ENCODE measurements around the gene SERPINA1. TPM values are rescaled to one million over a fixed set of nuclear protein-coding genes. Genes with fewer than 3 reads are reported as not detected.

SERPINA1 gene
- total RNA-seq, 1 experiment from 2014 or later, result not detected

DNA sequence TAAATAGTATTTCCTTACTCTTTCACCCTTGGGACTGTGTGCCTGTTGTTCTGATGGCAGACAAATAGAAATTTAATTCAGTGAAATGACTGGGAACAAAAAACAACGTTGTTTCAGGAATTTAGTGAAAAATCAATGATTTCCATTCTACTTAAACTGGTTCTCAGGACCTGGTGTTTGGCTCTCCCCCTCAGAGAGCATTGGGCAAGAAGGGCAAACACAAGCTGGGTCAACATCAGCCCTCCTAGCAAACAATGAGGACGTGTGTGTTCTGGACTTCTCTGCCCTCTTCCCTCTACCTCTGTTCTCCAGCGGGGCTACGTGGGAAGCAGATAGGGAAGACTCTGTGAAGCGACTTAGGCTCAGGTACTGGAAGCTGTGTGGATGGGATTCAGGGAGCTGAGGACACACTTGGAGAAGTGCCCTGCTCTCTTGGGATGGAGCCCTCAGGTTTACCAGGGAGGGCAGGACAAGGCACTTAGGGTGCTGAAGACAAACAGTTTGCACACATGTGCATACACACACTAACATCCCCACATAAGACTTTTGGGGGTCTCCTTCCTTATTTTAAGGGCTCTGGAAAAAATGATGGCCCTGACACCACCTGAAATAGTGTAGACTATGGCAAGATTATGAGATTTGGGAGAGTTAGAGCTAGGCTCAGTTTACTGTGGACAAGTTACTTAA is 7.6 kb upstream of the SERPINA1 start:
- Histone ChIP-seq H2AFZ (ENCODE audit: low read length) (no peak overlapping the region), H3K9me3 (ENCODE audit: control insufficient read depth, low read depth, low read length) (no peaks in the 10 kb centered on the region), H2BK20ac (ENCODE audit: low read depth, low read length, poor library complexity, severe bottlenecking) (no peak overlapping the region), H3K79me2 (ENCODE audit: insufficient read depth, low read length) (no peaks in the 10 kb centered on the region), H2BK12ac (ENCODE audit: insufficient read length, low read depth, low read length) (no peak overlapping the region), H4K8ac (replicated peaks; ENCODE audit: insufficient read length, low read depth, low read length) (no peak overlapping the region), H3K56ac (ENCODE audit: insufficient read length, low read depth, low read length) (no peak overlapping the region), H3K4ac (ENCODE audit: low read depth, low read length) (no peak overlapping the region), H2BK120ac (ENCODE audit: low read depth, low read length, poor library complexity, severe bottlenecking) (no peak overlapping the region), H3T11ph (ENCODE audit: low read length) (no peak overlapping the region), H3K23ac (ENCODE audit: insufficient read length, low read depth, low read length) (no peak overlapping the region), H3K9ac (ENCODE audit: extremely low read depth, insufficient read length, low read length) (no peak overlapping the region), H3K23me2 (ENCODE audit: insufficient read length, low read depth, low read length, poor library complexity, severe bottlenecking) (no peaks in the 10 kb centered on the region), H2AK5ac (ENCODE audit: insufficient read length, low read length) (no peak overlapping the region), H4K91ac (ENCODE audit: insufficient read length, low read depth, low read length) (no peak overlapping the region), H2BK15ac (ENCODE audit: low read depth, low read length) (no peak overlapping the region), H3K27ac (ENCODE audit: insufficient read length, low read depth, low read length) (no peak overlapping the region), H4K5ac (ENCODE audit: insufficient read length, low read depth, low read length) (no peak overlapping the region), H3K4me1 (ENCODE audit: insufficient read depth, low read length) (peaks cover 14% of the 10 kb centered on the region), H3K18ac (ENCODE audit: insufficient read length, low read depth, low read length) (no peak overlapping the region), H2BK5ac (ENCODE audit: insufficient read length, low read length) (no peak overlapping the region), H3K4me2 (ENCODE audit: insufficient read depth, insufficient read length, low read length) (no peak overlapping the region), H3K79me1 (ENCODE audit: insufficient read depth, low read depth, low read length, poor library complexity, severe bottlenecking) (no peaks in the 10 kb centered on the region), H3K14ac (ENCODE audit: insufficient read depth, low read length) (no peak overlapping the region; the same call in 1 of the 2 replicates), H4K20me1 (ENCODE audit: control insufficient read depth, insufficient read depth, insufficient read length) (no peaks in the 10 kb centered on the region), H3K27me3 (ENCODE audit: insufficient read depth, low read length) (no peaks in the 10 kb centered on the region)
- no peak for DNase-seq
- WGBS (ENCODE audit: extremely low coverage, insufficient read length, low lambda C conversion rate), result no CpG with 5 or more reads among the region's 5 CpGs
- H3K27ac Mint-ChIP-seq, result no peak overlapping the region; a peak in 1 of 7 replicates
- peaks cover 22% of the 10 kb centered on the region for H3K27me3 Mint-ChIP-seq (ENCODE audit: low read depth)
- H3K4me1 Mint-ChIP-seq, result peaks cover 63 to 64% of the 10 kb centered on the region in 2 experiments
- TF ChIP-seq, protein P1, sequence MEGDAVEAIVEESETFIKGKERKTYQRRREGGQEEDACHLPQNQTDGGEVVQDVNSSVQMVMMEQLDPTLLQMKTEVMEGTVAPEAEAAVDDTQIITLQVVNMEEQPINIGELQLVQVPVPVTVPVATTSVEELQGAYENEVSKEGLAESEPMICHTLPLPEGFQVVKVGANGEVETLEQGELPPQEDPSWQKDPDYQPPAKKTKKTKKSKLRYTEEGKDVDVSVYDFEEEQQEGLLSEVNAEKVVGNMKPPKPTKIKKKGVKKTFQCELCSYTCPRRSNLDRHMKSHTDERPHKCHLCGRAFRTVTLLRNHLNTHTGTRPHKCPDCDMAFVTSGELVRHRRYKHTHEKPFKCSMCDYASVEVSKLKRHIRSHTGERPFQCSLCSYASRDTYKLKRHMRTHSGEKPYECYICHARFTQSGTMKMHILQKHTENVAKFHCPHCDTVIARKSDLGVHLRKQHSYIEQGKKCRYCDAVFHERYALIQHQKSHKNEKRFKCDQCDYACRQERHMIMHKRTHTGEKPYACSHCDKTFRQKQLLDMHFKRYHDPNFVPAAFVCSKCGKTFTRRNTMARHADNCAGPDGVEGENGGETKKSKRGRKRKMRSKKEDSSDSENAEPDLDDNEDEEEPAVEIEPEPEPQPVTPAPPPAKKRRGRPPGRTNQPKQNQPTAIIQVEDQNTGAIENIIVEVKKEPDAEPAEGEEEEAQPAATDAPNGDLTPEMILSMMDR (conservative IDR thresholded peaks at IDR 0.05), result no peak
- H3K9me3 Mint-ChIP-seq, result no peaks in the 10 kb centered on the region; a peak in 1 of 5 replicates
- no peaks in the 10 kb centered on the region; a peak in 1 of 7 replicates for H3K36me3 Mint-ChIP-seq (ENCODE audit: insufficient read depth in 1 of 3, low read depth in 3 of 3)
- no peak overlapping the region for H3K4me3 Mint-ChIP-seq

Measured in H9 (cell line).